K562 (cell line): ENCODE measurements around the gene DEGS2. TPM values are rescaled to one million over a fixed set of nuclear protein-coding genes. Genes with fewer than 3 reads are reported as not detected.

ENCODE experiments used
- CC2D1A ChIP-seq: fragments of 450-650 bp; IDR thresholded peaks from 2 replicates; pipeline ENCODE4 v1.6.1; 2017; ENCODE audit warnings: mild to moderate bottlenecking
- EP300 ChIP-seq: IDR thresholded peaks from 2 replicates; pipeline ENCODE4 v1.6.1; 2012; ENCODE audit warnings: low read length, improper control_type of control experiment
- GTF2A2 ChIP-seq: IDR thresholded peaks from 2 replicates; pipeline ENCODE4 v1.6.1; 2016; ENCODE audit warnings: mild to moderate bottlenecking, missing genetic modification characterization, missing compliant biosample characterization
- HMG20B ChIP-seq: fragments of 250-450 bp; sonication (Bioruptor Pico); IDR thresholded peaks from 2 replicates; pipeline ENCODE4 v1.5.0; 2021; ENCODE audit warnings: mild to moderate bottlenecking
- LCOR ChIP-seq: sonication (generic); formaldehyde crosslinking; IDR thresholded peaks from 2 replicates; pipeline ENCODE4 v1.8.0; 2022; ENCODE audit warnings: mild to moderate bottlenecking, missing genetic modification reagents
- MCM2 ChIP-seq: fragments of 450-650 bp; IDR thresholded peaks from 2 replicates; pipeline ENCODE4 v1.6.1; 2017; ENCODE audit warnings: low read depth, mild to moderate bottlenecking
- NFRKB ChIP-seq: fragments of 450-650 bp; IDR thresholded peaks from 2 replicates; pipeline ENCODE4 v1.6.1; 2016; ENCODE audit warnings: low read depth
- PHB2 ChIP-seq: fragments of 450-650 bp; IDR thresholded peaks from 2 replicates; pipeline ENCODE4 v1.6.1; 2017; ENCODE audit warnings: low read depth
- POLR2G ChIP-seq: fragments of 200-400 bp; formaldehyde crosslinking; IDR thresholded peaks from 2 replicates; pipeline ENCODE4 v1.6.1; 2017; ENCODE audit warnings: low read depth, mild to moderate bottlenecking, antibody characterized with exemption, low read length, moderate library complexity
- PTRF ChIP-seq: fragments of 450-650 bp; IDR thresholded peaks from 2 replicates; pipeline ENCODE4 v1.6.1; 2016; ENCODE audit warnings: mild to moderate bottlenecking, missing genetic modification characterization, missing compliant biosample characterization
- RB1 ChIP-seq: fragments of 450-650 bp; IDR thresholded peaks from 2 replicates; pipeline ENCODE4 v1.6.1; 2017; ENCODE audit warnings: low read depth, mild to moderate bottlenecking
- RBFOX2 ChIP-seq: fragments of 200-400 bp; formaldehyde crosslinking; IDR thresholded peaks from 2 replicates; pipeline ENCODE4 v1.6.1; 2017; ENCODE audit warnings: low read depth, mild to moderate bottlenecking, low read length, moderate library complexity
- WHSC1 ChIP-seq: IDR thresholded peaks from one replicate; pipeline ENCODE4 v1.6.1; 2012; ENCODE audit warnings: low read length, control low read depth, inconsistent platforms
- ZNF263 ChIP-seq: sonication (generic); formaldehyde crosslinking; IDR thresholded peaks from 2 replicates; pipeline ENCODE4 v1.8.0; 2022; ENCODE audit warnings: mild to moderate bottlenecking, missing genetic modification reagents, borderline replicate concordance
- polyA plus RNA-seq, 8 experiments: library from polyadenylated mRNA; depleted of rRNA in 4 of 8; stranded (reverse) in 5 of 8; unstranded in 3 of 8; fragments of >200 nt; fragmentation: Nextera tagmentation in 2 of 8; fragmentation: Illumina TruSeq in 1 of 8; extraction: Ambion mirVana in 2 of 8; extraction: Trizol in 1 of 8; gene quantifications; 2 replicates each; pipeline versions ENCODE4 v1.2.1 to v1.2.3, GENCODE V29; 2011 to 2014; ENCODE audit warnings: inconsistent platforms in 1 of 8, missing spikeins in 1 of 8
- total RNA-seq, 7 experiments: library from RNA; depleted of rRNA in 6 of 7; stranded (reverse); fragments of >200 nt in 6 of 7; fragmentation: Illumina TruSeq in 2 of 7; extraction: Trizol in 2 of 7; gene quantifications; 2 replicates each; pipeline versions ENCODE4 v1.2.1 to v1.2.3, GENCODE V29; 2011 to 2021; ENCODE audit warnings: low replicate concordance in 1 of 7
- TF ChIP-seq, protein P1 (sequence below): fragments of 450-650 bp; IDR thresholded peaks from 2 replicates; pipeline ENCODE4 v1.6.1; 2016; ENCODE audit warnings: missing biosample characterization, missing genetic modification characterization
- TF ChIP-seq, protein P2 (sequence below): fragments of 250-450 bp; sonication (Bioruptor Pico); IDR thresholded peaks from 2 replicates; pipeline ENCODE4 v1.4.0; 2020; ENCODE audit warnings: mild to moderate bottlenecking, moderate library complexity
- TF ChIP-seq, protein P3 (sequence below), 2 experiments: fragments of 450-650 bp in 1 of 2; sonication (generic) in 1 of 2; formaldehyde crosslinking in 1 of 2; IDR thresholded peaks in 1 of 2; conservative IDR thresholded peaks in 1 of 2; 2 replicates each; pipeline versions ENCODE4 v1.6.1 to v1.8.1; 2016 to 2023; ENCODE audit warnings: mild to moderate bottlenecking in 2 of 2, moderate library complexity in 2 of 2, inconsistent platforms in 1 of 2, missing genetic modification reagents in 1 of 2
- TF ChIP-seq, protein P4 (sequence below): sonication (generic); IDR thresholded peaks from 2 replicates; pipeline ENCODE4 v1.6.1; 2016
- TF ChIP-seq, protein P5 (sequence below): IDR thresholded peaks from 3 replicates; pipeline ENCODE4 v1.6.1; 2011; ENCODE audit warnings: borderline replicate concordance, mild to moderate bottlenecking, moderate library complexity; ENCODE audit not compliant: insufficient read length; ENCODE audit errors: extremely low read depth

The DEGS2 gene
- total and polyA plus RNA-seq, 9 of the 15 experiments (the other 6 are each of a cell fraction or from before 2014, with no cell fraction given) = 0.22 to 2.9 (median 0.70) TPM

DNA sequence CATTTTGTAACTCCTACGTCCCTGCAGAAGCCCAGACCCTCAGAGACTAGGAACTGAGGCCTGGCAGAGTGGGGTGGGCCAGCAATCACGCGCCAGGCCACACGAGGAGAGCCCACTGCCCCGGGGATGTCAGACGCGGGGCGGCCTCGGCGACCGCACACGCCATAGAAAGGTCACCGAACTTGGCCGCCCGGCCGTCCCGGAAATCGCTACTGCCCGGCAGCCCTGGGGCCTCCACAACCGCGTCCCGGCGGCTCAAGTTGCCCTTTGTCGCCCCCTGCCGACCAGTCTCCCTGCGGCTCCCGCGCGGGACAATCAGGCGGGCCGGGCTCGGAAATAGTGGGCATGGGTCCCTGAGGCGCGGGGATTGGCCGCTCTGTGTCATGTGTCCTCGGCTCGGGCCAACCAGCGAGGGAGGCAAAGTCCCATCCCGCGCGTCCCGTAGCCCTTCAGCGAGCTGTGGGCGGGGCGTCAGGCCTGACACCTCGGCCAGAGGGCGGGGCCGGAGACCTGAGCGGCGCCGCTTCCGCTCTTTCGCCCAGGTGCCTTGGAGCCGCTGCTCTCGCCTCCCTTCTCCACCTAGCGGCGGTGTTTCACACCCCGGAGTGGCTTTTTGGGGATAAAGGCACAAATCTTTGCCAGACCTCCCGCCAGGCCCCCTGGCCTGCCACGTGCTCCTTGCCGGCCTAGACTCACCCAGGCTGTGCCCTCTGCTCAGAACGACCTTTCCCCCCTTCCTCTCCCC, 33.4 kb upstream of the DEGS2 start (continued):
- TF ChIP-seq, protein P1, sequence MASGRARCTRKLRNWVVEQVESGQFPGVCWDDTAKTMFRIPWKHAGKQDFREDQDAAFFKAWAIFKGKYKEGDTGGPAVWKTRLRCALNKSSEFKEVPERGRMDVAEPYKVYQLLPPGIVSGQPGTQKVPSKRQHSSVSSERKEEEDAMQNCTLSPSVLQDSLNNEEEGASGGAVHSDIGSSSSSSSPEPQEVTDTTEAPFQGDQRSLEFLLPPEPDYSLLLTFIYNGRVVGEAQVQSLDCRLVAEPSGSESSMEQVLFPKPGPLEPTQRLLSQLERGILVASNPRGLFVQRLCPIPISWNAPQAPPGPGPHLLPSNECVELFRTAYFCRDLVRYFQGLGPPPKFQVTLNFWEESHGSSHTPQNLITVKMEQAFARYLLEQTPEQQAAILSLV (tag) = no peak
- TF ChIP-seq ZNF263 (CRISPR knock-in tag) (no peak), NFRKB (peak; percentile 53), HMG20B (CRISPR knock-in tag) (no peak), PHB2 (no peak), WHSC1 (no peak), EP300 (no peak), POLR2G (peak; percentile 86), RB1 (peak; percentile 96), MCM2 (no peak), LCOR (CRISPR knock-in tag) (peak; percentile 93), PTRF (tag) (no peak), CC2D1A (peak; percentile 63), RBFOX2 (peak; percentile 88), GTF2A2 (tag) (no peak)
- TF ChIP-seq, protein P2, sequence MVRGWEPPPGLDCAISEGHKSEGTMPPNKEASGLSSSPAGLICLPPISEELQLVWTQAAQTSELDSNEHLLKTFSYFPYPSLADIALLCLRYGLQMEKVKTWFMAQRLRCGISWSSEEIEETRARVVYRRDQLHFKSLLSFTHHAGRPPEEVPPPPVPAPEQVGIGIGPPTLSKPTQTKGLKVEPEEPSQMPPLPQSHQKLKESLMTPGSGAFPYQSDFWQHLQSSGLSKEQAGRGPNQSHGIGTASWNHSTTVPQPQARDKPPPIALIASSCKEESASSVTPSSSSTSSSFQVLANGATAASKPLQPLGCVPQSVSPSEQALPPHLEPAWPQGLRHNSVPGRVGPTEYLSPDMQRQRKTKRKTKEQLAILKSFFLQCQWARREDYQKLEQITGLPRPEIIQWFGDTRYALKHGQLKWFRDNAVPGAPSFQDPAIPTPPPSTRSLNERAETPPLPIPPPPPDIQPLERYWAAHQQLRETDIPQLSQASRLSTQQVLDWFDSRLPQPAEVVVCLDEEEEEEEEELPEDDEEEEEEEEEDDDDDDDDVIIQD (CRISPR knock-in tag) = no peak
- TF ChIP-seq, protein P3, sequence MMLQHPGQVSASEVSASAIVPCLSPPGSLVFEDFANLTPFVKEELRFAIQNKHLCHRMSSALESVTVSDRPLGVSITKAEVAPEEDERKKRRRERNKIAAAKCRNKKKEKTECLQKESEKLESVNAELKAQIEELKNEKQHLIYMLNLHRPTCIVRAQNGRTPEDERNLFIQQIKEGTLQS (IDR thresholded peaks at IDR 0.05) = no peak
- TF ChIP-seq, protein P3 (CRISPR knock-in tag; conservative IDR thresholded peaks at IDR 0.05) = 0 out of 2 replicates have a peak, but pooled peaks have one; percentile 60
- TF ChIP-seq, protein P4, sequence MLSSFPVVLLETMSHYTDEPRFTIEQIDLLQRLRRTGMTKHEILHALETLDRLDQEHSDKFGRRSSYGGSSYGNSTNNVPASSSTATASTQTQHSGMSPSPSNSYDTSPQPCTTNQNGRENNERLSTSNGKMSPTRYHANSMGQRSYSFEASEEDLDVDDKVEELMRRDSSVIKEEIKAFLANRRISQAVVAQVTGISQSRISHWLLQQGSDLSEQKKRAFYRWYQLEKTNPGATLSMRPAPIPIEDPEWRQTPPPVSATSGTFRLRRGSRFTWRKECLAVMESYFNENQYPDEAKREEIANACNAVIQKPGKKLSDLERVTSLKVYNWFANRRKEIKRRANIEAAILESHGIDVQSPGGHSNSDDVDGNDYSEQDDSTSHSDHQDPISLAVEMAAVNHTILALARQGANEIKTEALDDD = no peak
- TF ChIP-seq, protein P5, sequence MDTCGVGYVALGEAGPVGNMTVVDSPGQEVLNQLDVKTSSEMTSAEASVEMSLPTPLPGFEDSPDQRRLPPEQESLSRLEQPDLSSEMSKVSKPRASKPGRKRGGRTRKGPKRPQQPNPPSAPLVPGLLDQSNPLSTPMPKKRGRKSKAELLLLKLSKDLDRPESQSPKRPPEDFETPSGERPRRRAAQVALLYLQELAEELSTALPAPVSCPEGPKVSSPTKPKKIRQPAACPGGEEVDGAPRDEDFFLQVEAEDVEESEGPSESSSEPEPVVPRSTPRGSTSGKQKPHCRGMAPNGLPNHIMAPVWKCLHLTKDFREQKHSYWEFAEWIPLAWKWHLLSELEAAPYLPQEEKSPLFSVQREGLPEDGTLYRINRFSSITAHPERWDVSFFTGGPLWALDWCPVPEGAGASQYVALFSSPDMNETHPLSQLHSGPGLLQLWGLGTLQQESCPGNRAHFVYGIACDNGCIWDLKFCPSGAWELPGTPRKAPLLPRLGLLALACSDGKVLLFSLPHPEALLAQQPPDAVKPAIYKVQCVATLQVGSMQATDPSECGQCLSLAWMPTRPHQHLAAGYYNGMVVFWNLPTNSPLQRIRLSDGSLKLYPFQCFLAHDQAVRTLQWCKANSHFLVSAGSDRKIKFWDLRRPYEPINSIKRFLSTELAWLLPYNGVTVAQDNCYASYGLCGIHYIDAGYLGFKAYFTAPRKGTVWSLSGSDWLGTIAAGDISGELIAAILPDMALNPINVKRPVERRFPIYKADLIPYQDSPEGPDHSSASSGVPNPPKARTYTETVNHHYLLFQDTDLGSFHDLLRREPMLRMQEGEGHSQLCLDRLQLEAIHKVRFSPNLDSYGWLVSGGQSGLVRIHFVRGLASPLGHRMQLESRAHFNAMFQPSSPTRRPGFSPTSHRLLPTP = no peak
